GM23338 (cell line): ENCODE results near the gene DNAAF2. TPM values are rescaled to one million over a fixed set of nuclear protein-coding genes. Genes with fewer than 3 reads are reported as not detected.
"Not testable (repeated sequence)": the region's sequence is repeated elsewhere in the genome, so short reads cannot be mapped to it uniquely, and the experiment has no call there.

ENCODE experiments used
- ATAC-seq: fragments of 200-7000 bp; cut with Tn5 transposase; 3 replicates; pipeline ENCODE4 v1.9.1; 2020
- DNase-seq: peaks from one replicate; pipeline ENCODE4 v3.0.0-alpha.2; 2015; ENCODE audit warnings: low spot score
- H2AFZ ChIP-seq: fragments of 200-600 bp; sonication (generic); 2 replicates; pipeline ENCODE4 v1.8.0; 2016; ENCODE audit warnings: antibody characterized with exemption, mild to moderate bottlenecking, moderate library complexity
- H3F3A ChIP-seq: fragments of 200-600 bp; sonication (generic); replicated peaks from 2 replicates; pipeline ENCODE4 v1.8.0; 2017; ENCODE audit warnings: antibody characterized with exemption, mixed run types, low read depth
- H3K27ac ChIP-seq: fragments of 200-600 bp; sonication (generic); 2 replicates; pipeline ENCODE4 v1.6.1; 2016; ENCODE audit warnings: low read depth
- H3K27me3 ChIP-seq: fragments of 200-600 bp; sonication (generic); 2 replicates; pipeline ENCODE4 v1.8.0; 2016; ENCODE audit warnings: mild to moderate bottlenecking, mixed run types, moderate library complexity; ENCODE audit not compliant: insufficient read depth
- H3K36me3 ChIP-seq: fragments of 200-600 bp; sonication (generic); 2 replicates; pipeline ENCODE4 v1.8.0; 2016; ENCODE audit warnings: mild to moderate bottlenecking; ENCODE audit not compliant: insufficient read depth
- H3K4me1 ChIP-seq: fragments of 200-600 bp; sonication (generic); 2 replicates; pipeline ENCODE4 v1.8.0; 2016; ENCODE audit warnings: mild to moderate bottlenecking, moderate library complexity; ENCODE audit not compliant: insufficient read depth
- H3K4me2 ChIP-seq: fragments of 200-600 bp; sonication (generic); 2 replicates; pipeline ENCODE4 v1.7.1; 2017; ENCODE audit warnings: mixed run types
- H3K4me3 ChIP-seq: fragments of 200-600 bp; sonication (generic); 2 replicates; pipeline ENCODE4 v1.6.1; 2016; ENCODE audit warnings: mixed run types
- H3K79me2 ChIP-seq: fragments of 200-600 bp; sonication (generic); replicated peaks from 2 replicates; pipeline ENCODE4 v1.8.0; 2017; ENCODE audit warnings: mild to moderate bottlenecking; ENCODE audit not compliant: insufficient read depth
- H3K9me2 ChIP-seq: fragments of 200-600 bp; sonication (generic); 2 replicates; pipeline ENCODE4 v1.8.0; 2017; ENCODE audit not compliant: insufficient read depth
- H4K20me1 ChIP-seq: fragments of 200-600 bp; sonication (generic); replicated peaks from 2 replicates; pipeline ENCODE4 v1.8.0; 2017; ENCODE audit warnings: mild to moderate bottlenecking; ENCODE audit not compliant: insufficient read depth
- H3K27ac Mint-ChIP-seq: 2 replicates; pipeline ENCODE4 v1.8.0; 2020; ENCODE audit warnings: inconsistent platforms, mild to moderate bottlenecking, moderate library complexity, mixed read lengths
- H3K27me3 Mint-ChIP-seq: 3 replicates; pipeline ENCODE4 v1.8.0; 2022; ENCODE audit warnings: low read depth, mild to moderate bottlenecking, moderate library complexity, mixed read lengths, inconsistent platforms; ENCODE audit not compliant: insufficient read depth, poor library complexity
- H3K36me3 Mint-ChIP-seq: 3 replicates; pipeline ENCODE4 v1.8.0; 2021; ENCODE audit warnings: low read depth, mild to moderate bottlenecking, inconsistent platforms, moderate library complexity, mixed read lengths
- H3K4me1 Mint-ChIP-seq: 3 replicates; pipeline ENCODE4 v1.8.0; 2020; ENCODE audit warnings: mild to moderate bottlenecking, inconsistent platforms, mixed read lengths
- H3K4me3 Mint-ChIP-seq: 3 replicates; pipeline ENCODE4 v1.8.0; 2021; ENCODE audit warnings: moderate library complexity, mild to moderate bottlenecking, inconsistent platforms, mixed read lengths
- H3K9me3 Mint-ChIP-seq: 3 replicates; pipeline ENCODE4 v1.8.0; 2020; ENCODE audit warnings: moderate library complexity, mild to moderate bottlenecking, inconsistent platforms, mixed read lengths
- CREB1 ChIP-seq: fragments of 250-450 bp; sonication (Bioruptor Pico); IDR thresholded peaks from 2 replicates; pipeline ENCODE4 v1.5.0; 2020; ENCODE audit warnings: low read depth, mild to moderate bottlenecking, moderate library complexity
- ETS1 ChIP-seq: IDR thresholded peaks from 2 replicates; pipeline ENCODE4 v1.6.1; 2016; ENCODE audit warnings: antibody characterized with exemption
- EZH2phosphoT487 ChIP-seq: fragments of 200-600 bp; sonication (generic); IDR thresholded peaks from one replicate; pipeline ENCODE4 v1.8.1; 2018; ENCODE audit warnings: antibody characterized with exemption; ENCODE audit not compliant: unreplicated experiment
- JUNB ChIP-seq: IDR thresholded peaks from one replicate; pipeline ENCODE4 v1.6.1; 2016; ENCODE audit warnings: antibody characterized with exemption; ENCODE audit not compliant: unreplicated experiment
- NANOG ChIP-seq: IDR thresholded peaks from 2 replicates; pipeline ENCODE4 v1.6.1; 2016; ENCODE audit warnings: antibody characterized with exemption, borderline replicate concordance
- STAT1 ChIP-seq: IDR thresholded peaks from one replicate; pipeline ENCODE4 v1.6.1; 2016; ENCODE audit warnings: antibody characterized with exemption; ENCODE audit not compliant: unreplicated experiment
- ZNF331 ChIP-seq: fragments of 250-450 bp; sonication (Bioruptor Pico); IDR thresholded peaks from 2 replicates; pipeline ENCODE4 v1.5.0; 2020; ENCODE audit warnings: low read depth, mild to moderate bottlenecking, moderate library complexity
- ZNF462 ChIP-seq: fragments of 250-450 bp; sonication (Bioruptor Pico); IDR thresholded peaks from 2 replicates; pipeline ENCODE4 v1.5.0; 2020; ENCODE audit warnings: mild to moderate bottlenecking, moderate library complexity
- polyA plus RNA-seq: library from polyadenylated mRNA; unstranded; fragments of >200 nt; fragmentation: Nextera tagmentation; extraction: Ambion mirVana; gene quantifications from 2 replicates; pipeline ENCODE4 v1.2.1, GENCODE V29; 2016
- total RNA-seq: library from RNA; depleted of rRNA; stranded (reverse); fragments of >200 nt; shearing (Covaris generic); gene quantifications from 2 replicates; pipeline ENCODE4 v1.2.3, GENCODE V29; 2014
- TF ChIP-seq, protein P1 (sequence below): IDR thresholded peaks from one replicate; pipeline ENCODE4 v1.6.1; 2018; ENCODE audit warnings: antibody characterized with exemption; ENCODE audit not compliant: unreplicated experiment
- TF ChIP-seq, protein P2 (sequence below), 2 experiments: fragments of 200-600 bp in 1 of 2; sonication (generic) in 1 of 2; conservative IDR thresholded peaks; 2 replicates each; pipeline versions ENCODE4 v1.5.1 to v1.6.1; 2016 to 2017; ENCODE audit warnings: antibody characterized with exemption in 2 of 2, low read depth in 2 of 2, mild to moderate bottlenecking in 2 of 2, moderate library complexity in 1 of 2

The DNAAF2 gene
- total and polyA plus RNA-seq, 2 experiments from 2014 or later, result 40.4 to 62.6 TPM

- DNase-seq, H3K36me3 ChIP-seq, H3K4me3 ChIP-seq, H3K27ac Mint-ChIP-seq, H3F3A ChIP-seq, ATAC-seq, H3K4me2 ChIP-seq, H3K4me1 Mint-ChIP-seq, H3K27me3 ChIP-seq, H3K9me3 Mint-ChIP-seq, H3K36me3 Mint-ChIP-seq, H2AFZ ChIP-seq, H3K27me3 Mint-ChIP-seq, H3K4me3 Mint-ChIP-seq, H4K20me1 ChIP-seq, H3K79me2 ChIP-seq, H3K4me1 ChIP-seq, H3K27ac ChIP-seq, H3K9me2 ChIP-seq: not testable (repeated sequence)
Measured at GRCh38 chr14:49657500-49657899, 22.5 kb upstream of the DNAAF2 start.

- DNase-seq (no peak), ATAC-seq (no peak)
- Histone ChIP-seq H3K4me3 (no peak overlapping the region), H3K9me2 (no peaks in the 10 kb centered on the region), H4K20me1 (peaks cover 8% of the 10 kb centered on the region; the same call in 1 of the 2 replicates), H3K4me2 (no peak overlapping the region), H3K27ac (no peak overlapping the region), H3K27me3 (no peaks in the 10 kb centered on the region), H2AFZ (no peak overlapping the region), H3K79me2 (no peaks in the 10 kb centered on the region), H3K4me1 (no peaks in the 10 kb centered on the region), H3F3A (no peaks in the 10 kb centered on the region), H3K36me3 (peaks cover 11% of the 10 kb centered on the region)
- H3K27ac Mint-ChIP-seq, result no peak overlapping the region
- H3K36me3 Mint-ChIP-seq, result peaks cover 17% of the 10 kb centered on the region
- no peaks in the 10 kb centered on the region for H3K4me1 Mint-ChIP-seq
- H3K27me3 Mint-ChIP-seq, result peaks cover 3% of the 10 kb centered on the region
- no peak overlapping the region for H3K4me3 Mint-ChIP-seq
- TF ChIP-seq, protein P1, sequence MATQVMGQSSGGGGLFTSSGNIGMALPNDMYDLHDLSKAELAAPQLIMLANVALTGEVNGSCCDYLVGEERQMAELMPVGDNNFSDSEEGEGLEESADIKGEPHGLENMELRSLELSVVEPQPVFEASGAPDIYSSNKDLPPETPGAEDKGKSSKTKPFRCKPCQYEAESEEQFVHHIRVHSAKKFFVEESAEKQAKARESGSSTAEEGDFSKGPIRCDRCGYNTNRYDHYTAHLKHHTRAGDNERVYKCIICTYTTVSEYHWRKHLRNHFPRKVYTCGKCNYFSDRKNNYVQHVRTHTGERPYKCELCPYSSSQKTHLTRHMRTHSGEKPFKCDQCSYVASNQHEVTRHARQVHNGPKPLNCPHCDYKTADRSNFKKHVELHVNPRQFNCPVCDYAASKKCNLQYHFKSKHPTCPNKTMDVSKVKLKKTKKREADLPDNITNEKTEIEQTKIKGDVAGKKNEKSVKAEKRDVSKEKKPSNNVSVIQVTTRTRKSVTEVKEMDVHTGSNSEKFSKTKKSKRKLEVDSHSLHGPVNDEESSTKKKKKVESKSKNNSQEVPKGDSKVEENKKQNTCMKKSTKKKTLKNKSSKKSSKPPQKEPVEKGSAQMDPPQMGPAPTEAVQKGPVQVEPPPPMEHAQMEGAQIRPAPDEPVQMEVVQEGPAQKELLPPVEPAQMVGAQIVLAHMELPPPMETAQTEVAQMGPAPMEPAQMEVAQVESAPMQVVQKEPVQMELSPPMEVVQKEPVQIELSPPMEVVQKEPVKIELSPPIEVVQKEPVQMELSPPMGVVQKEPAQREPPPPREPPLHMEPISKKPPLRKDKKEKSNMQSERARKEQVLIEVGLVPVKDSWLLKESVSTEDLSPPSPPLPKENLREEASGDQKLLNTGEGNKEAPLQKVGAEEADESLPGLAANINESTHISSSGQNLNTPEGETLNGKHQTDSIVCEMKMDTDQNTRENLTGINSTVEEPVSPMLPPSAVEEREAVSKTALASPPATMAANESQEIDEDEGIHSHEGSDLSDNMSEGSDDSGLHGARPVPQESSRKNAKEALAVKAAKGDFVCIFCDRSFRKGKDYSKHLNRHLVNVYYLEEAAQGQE, result no peak
- TF ChIP-seq STAT1 (no peak), JUNB (no peak), ETS1 (no peak), ZNF331 (CRISPR knock-in tag) (no peak), EZH2phosphoT487 (no peak), NANOG (no peak), CREB1 (CRISPR knock-in tag) (no peak), ZNF462 (CRISPR knock-in tag) (no peak)
- TF ChIP-seq, protein P2, sequence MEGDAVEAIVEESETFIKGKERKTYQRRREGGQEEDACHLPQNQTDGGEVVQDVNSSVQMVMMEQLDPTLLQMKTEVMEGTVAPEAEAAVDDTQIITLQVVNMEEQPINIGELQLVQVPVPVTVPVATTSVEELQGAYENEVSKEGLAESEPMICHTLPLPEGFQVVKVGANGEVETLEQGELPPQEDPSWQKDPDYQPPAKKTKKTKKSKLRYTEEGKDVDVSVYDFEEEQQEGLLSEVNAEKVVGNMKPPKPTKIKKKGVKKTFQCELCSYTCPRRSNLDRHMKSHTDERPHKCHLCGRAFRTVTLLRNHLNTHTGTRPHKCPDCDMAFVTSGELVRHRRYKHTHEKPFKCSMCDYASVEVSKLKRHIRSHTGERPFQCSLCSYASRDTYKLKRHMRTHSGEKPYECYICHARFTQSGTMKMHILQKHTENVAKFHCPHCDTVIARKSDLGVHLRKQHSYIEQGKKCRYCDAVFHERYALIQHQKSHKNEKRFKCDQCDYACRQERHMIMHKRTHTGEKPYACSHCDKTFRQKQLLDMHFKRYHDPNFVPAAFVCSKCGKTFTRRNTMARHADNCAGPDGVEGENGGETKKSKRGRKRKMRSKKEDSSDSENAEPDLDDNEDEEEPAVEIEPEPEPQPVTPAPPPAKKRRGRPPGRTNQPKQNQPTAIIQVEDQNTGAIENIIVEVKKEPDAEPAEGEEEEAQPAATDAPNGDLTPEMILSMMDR (conservative IDR thresholded peaks at IDR 0.05; ENCODE audit: low read depth in 2 of 2), result no peak
- H3K9me3 Mint-ChIP-seq, result no peaks in the 10 kb centered on the region
Measured at GRCh38 chr14:49654511-49654910, 19.5 kb upstream of the DNAAF2 start.
